ENCODE measurements around the gene AK8.

Gene AK8

GRCh38 chr9:132898051-132898450 is 20.0 kb upstream of the AK8 start:
- no peak for TF ChIP-seq POLR2A (IDR thresholded peaks at IDR 0.05; ENCODE audit: low read depth, low read length)
- DNase-seq (ENCODE audit: insufficient read length, low spot score) (no peak), FAIRE-seq (no peak)

- DNase-seq (ENCODE audit: insufficient read length, low spot score) (no peak), FAIRE-seq (no peak)
- TF ChIP-seq POLR2A (IDR thresholded peaks at IDR 0.05; ENCODE audit: low read depth, low read length): no peak
Observed at GRCh38 chr9:132896906-132897305, 18.8 kb upstream of the AK8 start.

GRCh38 chr9:132896264-132896663 is 18.2 kb upstream of the AK8 start:
- DNase-seq (ENCODE audit: insufficient read length, low spot score): no peak
- FAIRE-seq: no peak
- no peak for TF ChIP-seq POLR2A (IDR thresholded peaks at IDR 0.05; ENCODE audit: low read depth, low read length)

- FAIRE-seq: no peak
Observed at GRCh38 chr9:132894862-132895835, 17.1 kb upstream of the AK8 start.

GRCh38 chr9:132894346-132894745 is 16.3 kb upstream of the AK8 start:
- TF ChIP-seq POLR2A (IDR thresholded peaks at IDR 0.05; ENCODE audit: low read depth, low read length): no peak
- no peak for DNase-seq (ENCODE audit: insufficient read length, low spot score)
- peak; percentile 58 for FAIRE-seq

More at GRCh38 chr9:132894862-132895835, 17.1 kb upstream of the AK8 start:
- no peak for DNase-seq (ENCODE audit: insufficient read length, low spot score)
- TF ChIP-seq POLR2A (IDR thresholded peaks at IDR 0.05; ENCODE audit: low read depth, low read length): no peak

- FAIRE-seq: no peak
- no peak for DNase-seq (ENCODE audit: insufficient read length, low spot score)
- no peak for TF ChIP-seq POLR2A (IDR thresholded peaks at IDR 0.05; ENCODE audit: low read depth, low read length)
Observed at GRCh38 chr9:132892400-132892799, 14.3 kb upstream of the AK8 start.

- FAIRE-seq: no peak
- no peak for TF ChIP-seq POLR2A (IDR thresholded peaks at IDR 0.05; ENCODE audit: low read depth, low read length)
- DNase-seq (ENCODE audit: insufficient read length, low spot score): no peak
Observed at GRCh38 chr9:132888151-132888550, 10.1 kb upstream of the AK8 start.

GRCh38 chr9:132887181-132888120 is 9.4 kb upstream of the AK8 start:
- TF ChIP-seq POLR2A (IDR thresholded peaks at IDR 0.05; ENCODE audit: low read depth, low read length): no peak
- no peak for DNase-seq (ENCODE audit: insufficient read length, low spot score)
- FAIRE-seq: no peak

GRCh38 chr9:132886334-132886725 is 8.2 kb upstream of the AK8 start:
- DNase-seq (ENCODE audit: insufficient read length, low spot score) (no peak), FAIRE-seq (no peak)
- TF ChIP-seq POLR2A (IDR thresholded peaks at IDR 0.05; ENCODE audit: low read depth, low read length): no peak

- no peak for DNase-seq (ENCODE audit: insufficient read length, low spot score)
- FAIRE-seq: no peak
- no peak for TF ChIP-seq POLR2A (IDR thresholded peaks at IDR 0.05; ENCODE audit: low read depth, low read length)
Observed at GRCh38 chr9:132885720-132886333, 7.7 kb upstream of the AK8 start.

GRCh38 chr9:132883349-132884294 is 5.5 kb upstream of the AK8 start:
- DNase-seq (ENCODE audit: insufficient read length, low spot score) (no peak), FAIRE-seq (no peak)
- no peak for TF ChIP-seq POLR2A (IDR thresholded peaks at IDR 0.05; ENCODE audit: low read depth, low read length)

- DNase-seq (ENCODE audit: insufficient read length, low spot score) (no peak), FAIRE-seq (no peak)
- no peak for TF ChIP-seq POLR2A (IDR thresholded peaks at IDR 0.05; ENCODE audit: low read depth, low read length)
Observed at GRCh38 chr9:132882616-132883015, 4.5 kb upstream of the AK8 start.

GRCh38 chr9:132881826-132882225 is 3.7 kb upstream of the AK8 start:
- FAIRE-seq: no peak
- TF ChIP-seq POLR2A (IDR thresholded peaks at IDR 0.05; ENCODE audit: low read depth, low read length): no peak
- peak; percentile 82 for DNase-seq (ENCODE audit: insufficient read length, low spot score)

All from H54 (cell line).